ENCODE data around the gene CGREF1.

GRCh38 chr2:27152796-27153464 lies 34.0 kb upstream of the CGREF1 start:
- TF ChIP-seq CTCF (IDR thresholded peaks at IDR 0.05) = no peak
- no peak for TF ChIP-seq POLR2A (IDR thresholded peaks at IDR 0.05)

Data from esophagus squamous epithelium (tissue), 4 donors.